OCI-LY1 (cell line): ENCODE measurements around the gene SLC5A3.

Experiments used
- CTCF ChIP-seq: fragments of 200-600 bp; sonication (generic), shearing (Covaris generic); IDR thresholded peaks from 2 replicates; pipeline ENCODE4 v1.5.1; 2017; ENCODE audit warnings: mild to moderate bottlenecking, antibody characterized with exemption, low read length, moderate library complexity, mixed read lengths
- EZH2 ChIP-seq: fragments of 200-600 bp; sonication (generic), shearing (Covaris generic); IDR thresholded peaks from 2 replicates; pipeline ENCODE4 v1.8.0; 2017; ENCODE audit warnings: borderline replicate concordance, mixed run types, mild to moderate bottlenecking, antibody characterized with exemption, low read length, moderate library complexity, mixed read lengths

- TF ChIP-seq CTCF (no peak), EZH2 (no peak)
Observed at GRCh38 chr21:34072145-34073031, 990 bp upstream of the SLC5A3 start.
